LNCAP (cell line): Measurements from ENCODE around the gene LRRC45.

ENCODE experiments used
- TF ChIP-seq, protein P1 (sequence below): fragments of 450-650 bp; IDR thresholded peaks from 2 replicates; pipeline ENCODE4 v1.5.1; 2017; ENCODE audit warnings: mild to moderate bottlenecking

The LRRC45 gene

DNA sequence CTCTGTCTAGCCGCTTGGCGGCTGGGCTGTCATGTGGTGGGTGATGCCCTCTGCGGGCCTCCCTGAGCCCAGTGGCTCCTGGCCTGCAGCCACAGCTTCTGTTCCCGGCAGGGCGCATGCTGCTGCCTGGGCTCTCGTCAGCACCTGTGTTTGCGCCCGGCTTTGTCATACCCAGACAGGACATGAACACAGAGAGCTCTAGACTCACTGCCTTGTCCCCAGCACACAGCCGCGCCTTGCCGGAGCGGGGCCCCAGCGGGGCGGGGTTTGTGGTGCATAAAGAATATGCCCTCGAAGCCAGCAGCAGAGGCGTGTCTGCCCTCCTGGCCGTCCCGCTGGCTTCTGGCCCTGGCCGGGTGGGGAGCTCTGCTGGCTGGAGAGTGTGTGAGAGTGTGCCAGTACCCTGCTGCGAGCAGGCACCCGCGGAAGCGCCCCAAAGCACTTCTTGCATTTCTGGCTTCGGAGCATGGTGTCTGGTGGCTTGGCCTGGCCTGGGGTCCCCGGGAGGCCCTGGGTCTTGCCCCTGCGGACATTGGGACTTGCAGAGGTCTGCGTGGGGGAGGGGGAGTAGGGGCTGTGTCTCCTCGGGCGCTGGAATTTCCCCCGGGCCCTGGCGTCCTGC is 31.3 kb upstream of the LRRC45 start:
- TF ChIP-seq, protein P1, sequence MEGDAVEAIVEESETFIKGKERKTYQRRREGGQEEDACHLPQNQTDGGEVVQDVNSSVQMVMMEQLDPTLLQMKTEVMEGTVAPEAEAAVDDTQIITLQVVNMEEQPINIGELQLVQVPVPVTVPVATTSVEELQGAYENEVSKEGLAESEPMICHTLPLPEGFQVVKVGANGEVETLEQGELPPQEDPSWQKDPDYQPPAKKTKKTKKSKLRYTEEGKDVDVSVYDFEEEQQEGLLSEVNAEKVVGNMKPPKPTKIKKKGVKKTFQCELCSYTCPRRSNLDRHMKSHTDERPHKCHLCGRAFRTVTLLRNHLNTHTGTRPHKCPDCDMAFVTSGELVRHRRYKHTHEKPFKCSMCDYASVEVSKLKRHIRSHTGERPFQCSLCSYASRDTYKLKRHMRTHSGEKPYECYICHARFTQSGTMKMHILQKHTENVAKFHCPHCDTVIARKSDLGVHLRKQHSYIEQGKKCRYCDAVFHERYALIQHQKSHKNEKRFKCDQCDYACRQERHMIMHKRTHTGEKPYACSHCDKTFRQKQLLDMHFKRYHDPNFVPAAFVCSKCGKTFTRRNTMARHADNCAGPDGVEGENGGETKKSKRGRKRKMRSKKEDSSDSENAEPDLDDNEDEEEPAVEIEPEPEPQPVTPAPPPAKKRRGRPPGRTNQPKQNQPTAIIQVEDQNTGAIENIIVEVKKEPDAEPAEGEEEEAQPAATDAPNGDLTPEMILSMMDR: no peak

DNA sequence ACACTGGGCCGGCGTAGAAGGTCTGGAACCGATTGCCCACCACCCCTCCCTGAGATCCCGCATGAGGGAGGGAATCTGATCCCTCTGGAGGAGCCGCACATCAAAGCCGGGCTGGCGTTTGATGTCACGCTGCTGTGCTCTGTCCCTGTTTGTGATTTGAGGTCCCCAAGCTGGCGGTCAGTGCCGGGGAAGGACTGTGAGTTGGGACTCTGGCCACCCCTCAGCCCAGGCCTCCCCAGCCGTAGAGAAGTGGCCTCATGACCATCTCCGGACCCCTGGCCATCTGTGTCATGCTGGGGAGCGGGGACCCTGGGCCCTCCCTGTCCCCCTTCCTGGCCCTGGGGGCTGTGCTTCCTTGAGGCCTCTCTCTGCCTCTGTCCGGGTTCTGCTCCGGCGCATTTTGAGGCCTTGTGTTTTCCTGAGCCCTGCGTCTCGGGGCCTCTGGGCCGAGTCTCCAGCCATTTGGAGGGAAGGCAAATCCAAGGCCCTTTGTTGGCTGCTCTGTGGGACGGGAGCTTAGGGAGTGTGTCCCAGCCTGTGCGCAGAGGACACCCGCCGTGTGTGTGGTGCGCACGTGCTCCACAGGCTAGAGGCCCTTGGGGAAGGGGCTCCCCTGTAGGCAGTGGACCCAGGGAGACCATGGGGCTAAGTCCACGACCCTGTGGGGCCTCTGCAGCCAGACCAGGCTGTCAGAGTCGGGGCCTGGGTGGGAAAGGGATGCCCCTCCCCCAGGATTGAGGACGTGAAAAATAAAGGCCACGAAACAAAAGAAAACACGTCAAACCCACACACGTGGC is 30.6 kb upstream of the LRRC45 start:
- TF ChIP-seq, protein P1: no peak

DNA sequence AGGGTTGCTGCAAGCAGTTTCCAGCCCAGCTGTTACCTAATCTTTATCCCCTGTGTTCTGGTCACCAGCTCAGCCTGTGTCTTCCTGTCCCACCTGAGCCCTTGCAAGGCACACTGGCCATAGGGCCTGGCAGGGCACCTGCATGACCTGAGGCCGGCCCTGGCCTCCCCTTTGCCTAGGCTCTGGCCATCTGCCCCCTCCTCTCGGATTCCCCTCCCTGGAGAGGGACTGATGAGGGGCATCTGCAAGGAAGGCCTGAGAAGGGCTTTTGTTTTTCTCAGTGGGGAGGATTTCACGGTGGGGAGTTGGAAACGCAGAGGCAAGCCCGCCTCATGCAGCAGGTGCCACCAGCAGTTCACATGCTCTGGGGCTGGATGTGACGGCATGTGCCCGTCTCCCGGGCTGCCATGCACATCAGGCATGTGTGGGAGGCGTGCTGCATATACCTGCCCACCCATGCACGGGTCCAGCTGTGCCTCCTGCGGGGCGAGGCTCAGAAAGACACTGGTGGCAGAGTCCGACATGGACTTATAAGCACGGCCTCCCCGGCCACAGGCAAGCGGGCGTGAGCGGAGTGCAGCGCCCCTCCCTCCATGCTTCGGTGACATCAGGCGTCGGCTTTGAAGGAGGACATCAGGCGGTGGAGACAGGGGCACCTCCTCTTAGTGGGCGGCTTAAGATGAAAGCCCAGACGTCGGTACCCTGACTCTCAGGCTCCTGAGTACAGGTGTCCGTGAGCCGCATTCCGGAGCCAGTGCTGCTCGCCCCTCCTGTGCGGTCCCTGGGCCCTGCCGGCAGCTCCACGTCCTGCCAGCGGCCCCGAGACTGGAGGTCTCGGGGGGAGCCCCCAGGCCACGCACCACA is 29.1 kb upstream of the LRRC45 start:
- TF ChIP-seq, protein P1: no peak

DNA sequence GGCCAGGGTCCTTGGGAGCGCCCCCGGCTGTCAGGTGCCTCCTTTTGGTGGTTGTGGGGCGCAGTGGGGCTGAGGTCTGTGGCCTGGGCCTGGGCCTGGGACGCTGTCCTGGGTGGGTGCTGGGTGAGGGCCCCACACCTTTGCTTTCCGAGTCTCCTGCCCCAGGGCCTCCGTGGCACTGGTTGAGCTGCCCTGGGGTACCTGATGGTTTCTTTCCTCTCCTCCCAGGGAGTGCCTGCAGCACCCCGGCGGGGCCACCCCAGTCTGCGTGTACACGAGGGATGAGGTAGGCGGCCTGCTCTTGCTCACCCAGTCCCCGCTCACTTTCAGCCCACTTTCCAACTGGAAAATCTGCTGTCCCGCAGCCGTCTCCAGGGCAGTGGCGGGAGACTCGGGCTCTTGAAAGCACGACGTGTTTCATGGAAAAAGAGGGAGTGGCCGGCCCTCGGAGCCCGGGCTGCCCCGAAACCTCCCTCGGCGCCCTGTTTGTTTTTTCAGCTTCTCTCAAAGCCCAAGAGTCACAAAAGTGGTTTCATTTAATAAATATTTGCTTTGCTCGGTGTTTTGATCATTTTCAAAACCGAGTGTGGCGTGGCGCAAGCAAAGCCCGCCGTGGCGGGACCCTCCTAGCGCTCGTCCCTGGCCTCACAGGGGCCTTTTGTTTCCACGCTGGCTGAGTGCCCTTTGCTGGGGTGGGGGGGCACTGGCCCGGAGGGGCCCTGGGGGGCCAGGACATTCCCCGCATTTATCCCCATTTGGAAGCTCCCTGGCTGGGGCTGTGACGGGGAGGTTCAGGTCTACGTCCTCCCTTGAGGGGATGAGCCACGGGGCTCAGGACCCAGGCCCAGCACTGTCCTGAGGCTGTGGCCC is 28.3 kb upstream of the LRRC45 start:
- TF ChIP-seq, protein P1: no peak

DNA sequence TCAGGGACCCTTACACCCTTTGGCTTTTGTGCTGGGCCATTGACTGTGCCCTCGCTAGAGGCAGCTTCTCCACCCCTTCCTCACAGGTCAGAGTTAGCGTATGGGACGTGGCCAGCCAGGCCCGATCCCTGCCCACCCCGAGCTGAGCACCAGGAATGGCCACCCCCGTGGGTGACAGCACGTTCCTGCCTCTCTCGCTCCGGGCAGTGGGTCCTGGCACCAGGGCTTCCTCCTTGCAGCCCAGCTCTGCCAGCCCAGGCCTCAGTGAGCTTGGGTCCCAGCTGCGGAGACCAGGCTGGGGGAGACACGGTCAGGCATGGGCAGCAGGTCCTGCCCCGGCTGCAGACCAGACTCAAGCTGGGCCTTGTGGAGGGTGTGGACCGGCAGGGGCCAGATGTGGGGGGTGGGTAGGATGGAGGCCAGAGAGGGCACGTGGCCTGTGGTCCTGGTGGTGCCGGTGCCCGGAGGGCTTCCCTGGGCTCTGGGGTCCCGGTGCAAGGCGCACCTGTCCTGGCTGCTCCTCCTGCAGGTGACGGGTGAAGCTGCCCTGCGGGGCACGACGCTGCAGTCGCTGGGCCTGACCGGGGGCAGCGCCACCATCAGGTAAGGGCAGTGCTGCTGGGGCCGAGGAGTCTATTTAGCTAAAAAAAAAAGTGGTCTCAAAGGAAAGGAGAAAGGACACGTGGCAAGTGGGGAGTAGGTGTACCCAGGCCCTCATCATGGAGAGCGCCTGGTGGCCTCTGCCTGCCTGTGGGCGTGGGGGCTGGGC is 27.5 kb upstream of the LRRC45 start:
- TF ChIP-seq, protein P1: no peak

DNA sequence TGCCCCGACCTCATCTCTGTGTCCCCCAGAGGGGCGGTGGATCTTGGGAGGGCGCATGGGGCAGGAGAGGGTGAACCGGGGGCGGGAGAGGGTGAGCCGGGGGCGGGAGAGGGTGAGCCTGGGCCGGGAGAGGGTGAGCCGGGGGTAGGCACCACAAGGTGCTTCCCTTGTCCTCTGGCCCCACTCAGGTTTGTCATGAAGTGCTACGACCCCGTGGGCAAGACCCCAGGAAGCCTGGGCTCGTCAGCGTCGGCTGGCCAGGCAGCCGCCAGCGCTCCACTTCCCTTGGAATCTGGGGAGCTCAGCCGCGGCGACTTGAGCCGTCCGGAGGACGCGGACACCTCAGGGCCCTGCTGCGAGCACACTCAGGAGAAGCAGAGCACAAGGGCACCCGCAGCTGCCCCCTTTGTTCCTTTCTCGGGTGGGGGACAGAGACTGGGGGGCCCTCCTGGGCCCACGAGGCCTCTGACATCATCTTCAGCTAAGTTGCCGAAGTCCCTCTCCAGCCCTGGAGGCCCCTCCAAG is 26.8 kb upstream of the LRRC45 start:
- TF ChIP-seq, protein P1: no peak
